SHP77 (cell line): ENCODE results near the gene TAC4.
A peak's percentile ranks its signal among the peaks of the same experiment; 100 is the strongest.

Experiments
- DNase-seq, 2 experiments: peaks; one replicate each; lab custom pipeline; 2025; lab: John Stamatoyannopoulos, UW

TAC4 gene

GRCh38 chr17:49809056-49809455 is 38.8 kb downstream of the TAC4 start:
- DNase-seq = no peak

DNA sequence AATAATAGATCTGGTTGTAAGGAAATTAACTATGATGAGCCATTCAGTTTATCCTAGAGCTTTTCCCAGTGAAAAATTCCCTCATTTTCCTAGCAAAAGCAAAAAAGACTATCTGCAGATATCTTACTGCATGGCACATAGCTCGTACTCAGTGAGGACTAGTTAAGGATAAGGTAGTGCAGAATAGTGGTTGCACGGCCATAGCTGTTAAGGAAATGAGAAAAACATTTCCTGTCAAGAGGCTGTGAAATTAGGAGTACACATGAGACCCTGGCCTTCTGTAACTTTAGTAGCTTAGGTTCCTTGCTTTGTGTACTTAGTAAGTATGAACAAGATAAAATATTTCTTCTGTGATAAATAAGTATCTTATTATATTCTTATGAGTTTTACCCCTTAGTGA is 49.1 kb downstream of the TAC4 start:
- no peak for DNase-seq

- no peak for DNase-seq
Observed at GRCh38 chr17:49798182-49798581, 49.7 kb downstream of the TAC4 start.

- no peak for DNase-seq
Observed at GRCh38 chr17:49795372-49795771, 52.5 kb downstream of the TAC4 start.

DNA sequence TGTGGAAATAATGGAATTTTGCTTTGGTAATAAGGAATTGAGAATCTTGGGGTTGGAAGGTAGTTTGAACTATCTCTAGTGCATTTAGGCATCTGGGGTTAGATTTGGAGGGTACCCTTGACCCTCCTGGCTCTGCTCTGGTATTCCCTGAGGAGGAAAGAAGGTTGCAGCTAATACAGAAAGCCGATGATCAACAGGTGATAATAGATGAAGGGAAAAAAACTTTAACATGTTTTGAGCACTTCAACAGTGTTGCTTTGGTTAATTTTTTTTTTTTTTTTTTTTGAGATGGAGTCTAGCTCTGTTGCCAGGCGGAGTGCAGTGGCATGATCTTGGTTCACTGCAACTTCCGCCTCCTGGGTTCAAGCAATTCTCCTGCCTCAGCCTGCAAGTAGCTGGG is 54.6 kb downstream of the TAC4 start:
- DNase-seq = no peak

- no peak for DNase-seq
Observed at GRCh38 chr17:49789243-49789578, 58.7 kb downstream of the TAC4 start.

GRCh38 chr17:49788478-49789242 is 59.2 kb downstream of the TAC4 start, which contains the start of gene KAT7:
Gene KAT7, plus strand, starts transcription at chr17:49788681. Its CDS starts 154 bp downstream, at chr17:49788835.
- peak; percentile 99 to 100 for DNase-seq
